Lower leg skin (tissue), 4 donors: ENCODE results near the gene GINS2. TPM values are rescaled to one million over a fixed set of nuclear protein-coding genes. Genes with fewer than 3 reads are reported as not detected.

Source experiments
- DNase-seq, 2 donors: peaks; one replicate each; pipeline ENCODE4 v3.0.0-alpha.2; 2019; ENCODE audit warnings: low spot score in 2 of 2
- H3K4me3 ChIP-seq: fragments of 200-600 bp; sonication (generic); 2 replicates; pipeline ENCODE4 v1.5.1; 2017; ENCODE audit warnings: mild to moderate bottlenecking, low read depth; ENCODE audit not compliant: poor library complexity, severe bottlenecking
- POLR2A ChIP-seq, 2 donors: fragments of 450-650 bp; IDR thresholded peaks; one replicate each; pipeline ENCODE4 v1.6.1; 2016 to 2017; ENCODE audit warnings: antibody characterized with exemption in 2 of 2, mild to moderate bottlenecking in 1 of 2, moderate library complexity in 1 of 2
- WGBS, 2 donors: methylation state at CpG; one replicate each; pipeline ENCODE4 v1.1.5; 2018; 5-methylcytosine and 5-hydroxymethylcytosine counted together
- intact Hi-C: fragments of 100-400 bp; cut with DNase I; formaldehyde crosslinking; loops from one replicate; pipeline ENCODE4 v1.15.0; 2023; ENCODE audit warnings: low total_unique reads
- total RNA-seq, 4 donors: library from RNA; depleted of rRNA; stranded (reverse); fragments of >200 nt; gene quantifications; one replicate each; pipeline ENCODE4 v1.1.0, GENCODE V29; 2016
- TF ChIP-seq, protein P1 (sequence below), 3 donors: fragments of 450-650 bp; IDR thresholded peaks; one replicate each; pipeline ENCODE4 v1.5.1; 2016; ENCODE audit warnings: antibody characterized with exemption in 3 of 3, mild to moderate bottlenecking in 3 of 3, moderate library complexity in 2 of 3

Gene GINS2
- total RNA-seq, 4 donors from 2014 or later = 0.38 to 0.98 (median 0.91) TPM; not detected in 1

DNA sequence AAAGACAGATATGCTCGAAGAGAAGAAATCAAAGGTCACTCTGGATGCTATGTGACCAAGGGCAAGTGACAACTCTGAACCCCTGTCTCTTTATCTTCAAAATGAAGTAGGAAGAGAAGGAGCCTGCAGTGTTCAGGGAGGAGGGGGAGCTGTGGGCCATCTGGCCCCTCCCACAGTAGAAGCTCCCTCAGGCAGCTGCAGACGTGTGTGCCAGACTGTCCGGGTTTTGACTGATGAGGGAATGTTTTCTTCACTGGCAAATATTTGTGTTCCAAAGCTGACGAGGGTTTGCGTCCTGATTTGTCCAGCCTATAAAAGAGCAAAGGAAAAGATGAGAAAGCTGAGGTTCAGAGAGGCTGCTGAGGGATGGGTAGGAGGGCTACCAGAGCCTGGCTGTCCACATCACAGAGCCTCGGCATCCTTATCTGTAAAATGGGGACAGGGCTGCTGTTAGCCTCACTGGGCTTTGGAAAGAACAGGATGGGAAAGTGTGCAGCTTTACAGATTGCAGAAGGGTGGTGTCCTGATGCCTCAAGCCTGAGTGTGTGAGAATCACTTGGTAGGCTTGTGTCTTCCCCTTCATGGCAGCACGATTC, 1.8 kb upstream of the GINS2 start:
- WGBS, 2 donors = 39 to 49% methylated on average over 7 of the region's 7 CpGs
- no peak overlapping the region for H3K4me3 ChIP-seq
- intact Hi-C loops = no loop called here
- TF ChIP-seq POLR2A (IDR thresholded peaks at IDR 0.05) = no peak
- TF ChIP-seq, protein P1, sequence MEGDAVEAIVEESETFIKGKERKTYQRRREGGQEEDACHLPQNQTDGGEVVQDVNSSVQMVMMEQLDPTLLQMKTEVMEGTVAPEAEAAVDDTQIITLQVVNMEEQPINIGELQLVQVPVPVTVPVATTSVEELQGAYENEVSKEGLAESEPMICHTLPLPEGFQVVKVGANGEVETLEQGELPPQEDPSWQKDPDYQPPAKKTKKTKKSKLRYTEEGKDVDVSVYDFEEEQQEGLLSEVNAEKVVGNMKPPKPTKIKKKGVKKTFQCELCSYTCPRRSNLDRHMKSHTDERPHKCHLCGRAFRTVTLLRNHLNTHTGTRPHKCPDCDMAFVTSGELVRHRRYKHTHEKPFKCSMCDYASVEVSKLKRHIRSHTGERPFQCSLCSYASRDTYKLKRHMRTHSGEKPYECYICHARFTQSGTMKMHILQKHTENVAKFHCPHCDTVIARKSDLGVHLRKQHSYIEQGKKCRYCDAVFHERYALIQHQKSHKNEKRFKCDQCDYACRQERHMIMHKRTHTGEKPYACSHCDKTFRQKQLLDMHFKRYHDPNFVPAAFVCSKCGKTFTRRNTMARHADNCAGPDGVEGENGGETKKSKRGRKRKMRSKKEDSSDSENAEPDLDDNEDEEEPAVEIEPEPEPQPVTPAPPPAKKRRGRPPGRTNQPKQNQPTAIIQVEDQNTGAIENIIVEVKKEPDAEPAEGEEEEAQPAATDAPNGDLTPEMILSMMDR (IDR thresholded peaks at IDR 0.05) = no peak
- no peak for DNase-seq

DNA sequence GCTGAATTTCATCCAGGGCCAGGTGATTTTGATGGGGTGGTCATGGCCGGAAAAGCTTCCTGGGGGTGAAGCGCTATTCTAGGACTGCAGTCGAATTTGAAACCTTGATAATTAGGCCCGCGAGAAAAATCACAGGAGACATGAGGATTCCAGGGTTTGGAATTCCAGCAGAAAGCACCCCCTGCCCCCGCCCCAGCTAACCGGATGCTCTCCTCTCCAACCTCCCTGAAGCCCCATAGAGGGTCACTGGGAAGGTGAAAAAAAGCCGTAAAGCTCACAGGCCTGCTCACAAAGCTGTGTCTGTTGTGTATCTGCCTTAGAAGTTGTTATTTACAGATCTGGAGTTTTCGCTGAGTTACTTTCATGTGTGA, 1.2 kb upstream of the GINS2 start:
- intact Hi-C loops = no loop called here

DNA sequence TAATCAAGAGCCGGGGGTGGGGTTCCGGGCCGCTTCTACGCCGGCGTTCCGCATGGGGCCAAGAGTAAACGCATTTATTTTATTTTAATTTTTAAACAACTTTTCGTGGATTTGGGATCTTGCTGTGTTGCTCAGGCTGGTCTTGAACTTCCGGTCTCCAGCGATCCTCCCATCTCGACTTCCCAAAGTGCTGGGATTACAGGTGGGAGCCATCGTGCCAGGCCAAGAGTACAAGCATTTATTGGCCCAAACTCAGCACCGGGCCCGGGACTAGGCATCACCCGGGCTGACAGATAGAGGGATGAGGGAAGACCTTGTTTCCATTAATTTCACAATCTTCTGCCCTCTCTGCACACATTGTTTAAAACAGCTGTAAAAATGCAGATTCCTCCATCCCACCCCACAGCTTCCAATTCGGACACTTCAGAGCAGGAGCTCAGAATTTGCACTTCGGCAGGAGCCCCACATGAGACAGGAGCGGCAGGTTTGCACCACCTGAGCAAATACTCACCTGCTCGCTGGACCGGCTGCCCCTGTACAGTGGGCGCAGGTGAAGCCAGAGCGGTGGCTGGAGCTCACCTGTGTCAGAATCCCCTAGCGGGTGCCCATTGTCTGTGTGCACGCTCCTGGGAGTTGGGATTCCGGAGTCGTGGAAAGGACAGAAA, 663 bp upstream of the GINS2 start:
- DNase-seq = no peak
- intact Hi-C loops = no loop called here
- TF ChIP-seq, protein P1 (IDR thresholded peaks at IDR 0.05) = no peak
- no peak for TF ChIP-seq POLR2A (IDR thresholded peaks at IDR 0.05)
- 40 to 42% methylated on average over 27 of the region's 27 CpGs for WGBS, 2 donors
- no peak overlapping the region for H3K4me3 ChIP-seq

More for the DNA sequence above, 1.2 kb upstream of the GINS2 start:
- WGBS, 2 donors = 68 to 75% methylated on average over 9 of the region's 9 CpGs
- DNase-seq = no peak
- no peak overlapping the region for H3K4me3 ChIP-seq
- TF ChIP-seq POLR2A (IDR thresholded peaks at IDR 0.05) = no peak
- TF ChIP-seq, protein P1 (IDR thresholded peaks at IDR 0.05) = no peak

DNA sequence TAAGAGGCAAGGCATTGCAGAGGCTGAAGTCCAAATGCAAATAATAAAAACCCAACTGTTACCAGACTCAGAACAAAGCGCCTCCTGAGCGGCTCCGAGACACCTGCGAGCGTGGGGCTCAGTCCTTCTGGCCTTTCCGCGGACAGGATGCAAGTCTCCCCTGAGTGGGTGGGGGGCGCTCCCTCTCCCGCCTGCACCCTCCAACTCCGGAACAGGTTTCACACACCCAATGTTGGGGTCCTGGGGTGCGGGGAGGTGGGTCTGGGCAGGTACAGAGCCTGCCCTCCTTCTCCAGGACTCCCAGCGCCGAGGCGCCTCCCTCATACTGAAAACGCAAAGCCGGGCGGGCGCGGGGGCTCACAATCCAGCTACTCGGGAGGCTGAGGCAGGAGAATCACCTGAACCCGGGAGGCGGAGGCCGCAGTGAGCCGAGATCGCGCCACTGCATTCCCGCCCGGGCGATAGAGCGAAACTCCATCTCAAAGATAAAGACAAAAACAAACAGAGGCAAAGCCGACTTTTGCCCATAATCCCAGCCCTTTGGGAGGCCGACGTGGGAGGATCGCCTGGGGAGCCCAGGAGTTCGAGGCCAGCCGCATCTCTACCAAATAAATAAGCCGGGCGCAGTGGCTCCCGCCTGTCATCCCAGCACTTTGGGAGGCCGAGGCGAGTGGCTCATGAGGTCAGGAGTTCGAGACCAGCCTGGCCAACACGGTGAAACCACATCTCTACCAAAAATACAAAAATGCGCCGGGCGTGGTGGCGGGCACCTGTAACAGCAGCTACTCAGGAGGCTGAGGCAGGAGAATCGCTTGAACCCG, 893 bp downstream of the GINS2 start:
- no peak for TF ChIP-seq POLR2A (IDR thresholded peaks at IDR 0.05)
- TF ChIP-seq, protein P1 (IDR thresholded peaks at IDR 0.05) = no peak
- WGBS, 2 donors = 74 to 79% methylated on average over 49 of the region's 49 CpGs
- intact Hi-C loops = no loop called here
- no peak for DNase-seq
- peak overlapping the region; percentile 35 for H3K4me3 ChIP-seq

DNA sequence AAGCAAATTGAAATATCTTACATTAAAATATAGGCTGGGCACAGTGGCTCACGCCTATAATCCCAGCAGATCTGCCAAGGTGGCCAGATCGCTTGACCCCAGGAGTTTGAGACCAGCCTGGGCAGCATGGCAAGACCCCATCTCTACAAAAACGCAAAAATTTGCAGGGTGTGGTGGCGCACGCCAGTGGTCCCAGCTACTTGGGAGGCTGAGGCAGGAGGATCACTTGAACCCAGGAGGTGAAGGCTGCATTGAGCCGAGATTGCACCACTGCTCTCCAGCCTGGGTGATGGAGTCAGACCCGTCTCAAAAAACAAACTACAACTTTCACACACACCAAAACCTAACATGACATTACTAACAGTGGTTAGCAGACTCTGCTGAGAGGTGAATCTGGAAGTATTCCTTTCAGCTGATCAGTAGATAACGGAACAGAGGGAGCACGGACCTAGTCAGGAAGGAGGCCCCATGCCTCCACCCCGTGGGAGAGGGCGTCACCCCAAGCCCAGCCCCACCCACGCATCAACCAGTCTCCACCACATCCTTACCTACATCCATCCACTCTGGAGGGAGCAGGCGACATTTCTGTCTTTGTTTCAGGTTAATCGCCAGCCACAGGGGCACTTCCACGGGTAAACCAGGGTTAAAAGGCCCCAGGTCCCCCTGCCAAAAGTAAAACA, 1.7 kb downstream of the GINS2 start:
- WGBS, 2 donors = 76 to 79% methylated on average over 15 of the region's 15 CpGs
- TF ChIP-seq, protein P1 (IDR thresholded peaks at IDR 0.05) = no peak
- TF ChIP-seq POLR2A (IDR thresholded peaks at IDR 0.05) = no peak
- intact Hi-C loops = no loop called here
- no peak overlapping the region for H3K4me3 ChIP-seq
- no peak for DNase-seq
